GM21390 (cell line): ENCODE data around the gene MEAK7.
"Not testable (repeated sequence)": the region's sequence is repeated elsewhere in the genome, so short reads cannot be mapped to it uniquely, and the experiment has no call there.

Experiments
- ATAC-seq: cut with Tn5 transposase; IDR thresholded peaks from one replicate; pipeline ENCODE4 v1.9.1; 2021; ENCODE audit not compliant: unreplicated experiment

The MEAK7 gene

DNA sequence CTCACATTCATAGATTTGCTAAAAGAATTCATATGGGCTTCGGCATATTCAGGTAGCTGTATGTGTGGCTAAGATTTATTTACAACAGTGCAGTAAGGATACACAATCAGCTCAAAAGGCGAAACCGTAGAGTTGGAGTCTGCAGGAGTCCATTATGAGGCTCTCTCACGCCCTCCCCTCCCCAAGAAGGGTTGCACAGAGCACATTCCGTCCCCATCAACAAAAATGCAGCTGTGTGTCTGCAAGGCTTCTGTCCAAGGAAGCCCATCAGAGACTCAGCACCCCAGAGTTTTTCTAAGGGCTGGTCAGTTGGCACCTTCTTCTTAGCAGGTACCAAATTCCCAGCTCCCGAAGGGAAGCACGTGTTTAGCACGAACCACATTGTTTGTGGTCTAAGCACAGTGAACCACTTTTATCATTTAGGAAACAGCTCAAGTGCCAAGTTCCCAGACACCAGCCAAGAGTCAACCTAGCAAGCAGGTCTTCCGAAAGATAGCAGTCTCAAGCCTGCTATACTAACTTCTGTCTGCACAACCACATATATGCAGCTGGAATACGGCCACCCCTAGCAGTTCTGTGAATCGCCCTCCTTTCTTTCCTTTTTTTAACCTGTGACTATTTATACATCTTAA, 28.5 kb upstream of the MEAK7 start:
- no peak for ATAC-seq

GRCh38 chr16:84532291-84532724, 27.8 kb upstream of the MEAK7 start:
- ATAC-seq: no peak

GRCh38 chr16:84531671-84532111, 27.2 kb upstream of the MEAK7 start:
- no peak for ATAC-seq

GRCh38 chr16:84530590-84530989, 26.1 kb upstream of the MEAK7 start:
- no peak for ATAC-seq

GRCh38 chr16:84529607-84530006, 25.1 kb upstream of the MEAK7 start:
- ATAC-seq: no peak

GRCh38 chr16:84528322-84528721, 23.9 kb upstream of the MEAK7 start:
- no peak for ATAC-seq

DNA sequence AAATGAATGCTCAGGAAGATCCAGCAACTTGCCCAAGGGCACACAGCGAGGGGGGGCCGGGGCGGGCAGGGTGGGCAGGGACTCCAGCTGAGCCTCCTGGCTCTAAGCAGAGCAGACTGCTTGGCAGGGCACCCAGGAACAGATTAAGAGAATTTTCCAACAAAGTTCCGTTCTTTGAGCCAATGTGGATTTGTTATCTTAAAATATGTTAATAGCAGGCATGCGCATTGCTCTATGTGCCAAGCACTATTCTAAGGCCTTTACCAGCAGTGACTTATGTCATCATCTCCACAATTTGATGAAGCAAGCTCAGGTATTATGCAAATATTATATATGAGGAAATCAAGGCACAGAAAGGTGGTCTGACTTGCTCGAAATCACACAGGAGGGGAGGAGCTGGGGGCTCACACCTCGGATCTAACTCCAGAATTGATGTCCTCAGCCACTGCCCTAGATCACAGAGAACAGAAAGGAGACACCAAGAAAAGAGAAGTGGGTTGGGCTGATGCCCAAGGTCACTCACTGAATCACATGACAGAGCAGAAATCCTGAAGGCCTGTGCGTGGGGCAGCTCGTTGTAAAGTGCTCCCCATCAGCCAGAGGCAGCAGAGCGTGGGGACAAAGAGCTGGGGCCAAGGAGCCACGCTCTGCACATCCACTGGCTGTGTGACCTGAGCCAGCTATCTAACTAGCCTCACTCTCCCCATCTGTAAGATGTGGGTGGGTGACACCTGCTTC, 23.2 kb upstream of the MEAK7 start:
- no peak for ATAC-seq

DNA sequence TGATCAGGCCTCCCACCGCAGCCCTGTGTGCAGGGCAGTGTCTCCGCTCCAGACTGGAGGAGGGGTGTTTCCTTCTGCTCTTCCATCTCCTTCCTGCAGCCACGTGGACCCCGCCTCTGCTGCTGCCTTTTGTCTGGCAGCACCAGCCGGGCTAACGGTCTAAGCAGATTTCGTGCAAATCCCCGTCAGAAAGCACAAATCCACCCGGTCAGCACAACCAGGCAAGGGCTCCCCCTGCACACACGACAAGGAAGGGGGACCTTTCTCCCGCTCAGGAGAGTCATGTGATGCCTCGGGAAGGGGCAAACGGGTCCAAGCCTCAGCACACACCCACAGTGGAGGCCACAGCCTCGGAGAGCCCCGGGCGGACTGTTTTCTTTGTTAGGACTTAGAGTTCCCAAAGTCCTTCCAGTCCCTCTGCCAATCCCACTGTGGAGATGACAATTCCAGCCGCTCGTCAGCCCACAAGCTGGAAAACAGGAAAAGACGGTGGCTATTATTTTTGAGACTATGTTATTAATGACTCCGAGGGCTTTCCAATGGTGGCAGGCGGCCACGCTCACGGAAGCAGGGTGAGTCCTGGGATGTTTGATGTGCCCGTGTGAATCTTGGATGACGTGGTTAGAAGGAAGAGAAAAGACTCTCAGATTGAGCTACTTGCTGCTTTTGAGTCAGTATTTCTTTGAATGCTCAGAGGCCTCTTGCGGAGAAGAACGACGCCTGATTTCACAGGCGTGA, 22.5 kb upstream of the MEAK7 start:
- ATAC-seq: no peak

GRCh38 chr16:84524941-84525581, 20.6 kb upstream of the MEAK7 start:
- ATAC-seq: not testable (repeated sequence)

GRCh38 chr16:84524346-84524920, 20.0 kb upstream of the MEAK7 start:
- ATAC-seq: no peak

GRCh38 chr16:84521497-84521770, 17.0 kb upstream of the MEAK7 start:
- ATAC-seq: no peak

GRCh38 chr16:84520725-84521496, 16.5 kb upstream of the MEAK7 start:
- ATAC-seq: no peak

- no peak for ATAC-seq
These were observed 15.4 kb upstream of the MEAK7 start for GRCh38 chr16:84519855-84520254.

GRCh38 chr16:84518804-84519341, 14.4 kb upstream of the MEAK7 start:
- ATAC-seq: no peak

DNA sequence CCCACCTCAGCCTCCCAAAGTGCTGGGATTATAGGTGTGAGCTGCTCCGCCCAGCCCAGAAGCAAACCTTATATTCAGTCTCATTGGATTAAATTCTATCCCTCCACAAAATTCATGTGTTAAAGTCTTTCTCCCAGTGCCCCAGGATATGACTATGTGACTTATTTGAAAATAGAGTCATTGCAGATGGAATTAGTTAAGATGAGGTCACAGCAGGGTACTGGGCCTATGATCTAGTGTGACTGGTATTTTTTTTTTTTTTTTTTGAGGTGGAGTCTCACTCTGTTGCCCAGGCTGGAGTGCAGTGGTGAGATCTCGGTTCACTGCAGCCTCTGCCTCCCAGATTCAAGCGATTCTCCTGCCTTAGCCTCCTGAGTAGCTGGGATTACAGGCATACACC, 13.8 kb upstream of the MEAK7 start:
- not testable (repeated sequence) for ATAC-seq

DNA sequence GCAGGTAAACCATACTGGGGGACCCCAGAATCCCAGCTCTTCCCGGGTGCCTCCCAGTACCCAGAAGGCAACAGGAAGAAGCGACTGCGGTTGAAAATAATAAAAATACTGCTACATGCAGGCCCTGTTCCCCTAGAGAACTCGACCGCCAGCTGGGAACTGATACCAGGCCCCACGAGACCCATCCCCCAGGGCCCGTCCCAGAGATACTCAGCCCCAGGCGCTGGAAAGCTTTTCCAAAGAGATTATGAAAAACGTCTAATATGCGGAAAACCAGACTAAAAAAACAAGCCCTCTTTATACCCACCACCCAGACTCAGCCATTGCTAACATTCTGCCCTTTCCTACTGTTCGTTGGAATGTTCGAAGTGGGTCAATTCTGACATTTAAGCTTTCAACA, 12.9 kb upstream of the MEAK7 start:
- ATAC-seq: no peak

DNA sequence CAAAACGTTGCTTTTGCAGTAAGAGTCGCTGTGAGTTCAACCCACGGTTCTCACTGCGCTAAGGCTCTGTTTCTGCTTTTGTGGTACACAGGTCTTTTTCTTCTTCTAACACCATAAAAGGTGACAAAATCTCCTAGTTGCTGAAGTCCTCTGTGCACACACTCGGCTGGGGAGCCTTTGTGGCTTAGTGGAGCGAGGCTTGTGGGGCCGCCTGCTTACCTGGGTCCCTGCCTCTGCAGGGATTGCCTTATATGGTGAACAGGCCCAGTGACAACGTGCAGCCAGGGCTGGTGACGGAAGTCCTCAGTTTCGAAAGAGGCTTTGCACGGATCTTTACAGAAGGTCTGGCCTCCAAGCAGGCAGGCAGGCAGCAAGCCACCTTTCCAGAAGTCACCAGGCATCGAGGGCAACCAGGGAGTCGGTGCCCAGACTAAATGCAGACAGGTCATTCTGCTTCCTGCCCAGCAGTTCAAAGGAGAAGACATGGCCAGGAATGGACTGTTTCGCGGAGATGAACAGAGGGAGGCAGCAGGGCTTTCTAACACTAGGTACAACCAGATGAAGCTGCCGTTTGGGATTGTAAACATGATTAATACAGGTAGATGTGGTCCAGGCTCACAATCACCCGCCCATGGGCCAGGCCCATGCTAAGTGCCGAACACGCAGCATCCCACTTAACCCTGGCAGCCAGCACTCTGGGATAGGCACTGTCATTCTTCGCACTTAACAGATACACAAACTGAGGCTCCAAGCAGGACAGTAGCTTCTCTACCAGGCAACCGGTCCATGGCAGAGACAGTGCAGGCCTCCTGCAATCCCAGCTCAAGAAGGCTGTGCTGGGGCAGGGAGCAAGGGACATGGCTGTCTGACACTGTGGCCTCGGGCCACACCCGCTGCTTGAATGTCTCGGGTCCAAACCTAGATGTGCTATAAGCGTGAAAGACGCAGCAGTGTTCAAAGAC, 10.7 kb upstream of the MEAK7 start:
- peak; percentile 96 for ATAC-seq

DNA sequence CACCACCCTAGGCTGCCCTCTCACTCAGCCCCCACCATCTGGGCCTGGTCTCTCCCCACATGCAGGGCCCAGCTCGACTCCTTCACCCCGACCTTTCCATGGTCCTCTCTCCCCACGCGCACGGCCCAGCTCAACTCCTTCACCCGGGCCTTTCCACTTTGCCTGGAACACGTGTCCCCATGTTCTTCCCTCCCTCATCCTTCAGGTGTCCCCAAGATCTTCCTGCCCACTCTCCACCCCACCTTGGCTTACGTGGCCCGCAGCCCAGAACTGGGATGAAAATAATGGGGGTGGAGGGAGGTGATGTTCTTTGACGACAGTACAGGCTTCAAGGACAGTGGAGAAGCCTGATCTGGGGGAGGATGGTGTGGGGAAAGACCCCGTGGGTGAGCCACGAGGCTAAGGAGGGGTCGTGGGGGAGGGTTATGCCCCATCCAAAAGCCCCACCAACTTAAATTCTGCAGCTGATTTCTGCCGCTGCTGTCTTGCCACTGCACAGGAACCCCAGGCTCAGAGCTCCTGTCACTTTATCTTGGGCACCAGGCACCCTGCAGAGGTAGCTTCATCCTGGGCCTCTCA, 9.9 kb upstream of the MEAK7 start:
- no peak for ATAC-seq

- no peak for ATAC-seq
These were observed 9.2 kb upstream of the MEAK7 start for GRCh38 chr16:84513666-84514065.
